ENCODE data around the gene MCF2L2. TPM values are rescaled to one million over a fixed set of nuclear protein-coding genes. Genes with fewer than 3 reads are reported as not detected.

Gene MCF2L2
- total RNA-seq, 1 donor from 2014 or later, result 0.84 TPM

- Histone ChIP-seq H3K27me3 (ENCODE audit: control insufficient read depth, insufficient read depth, low read length) (no peaks in the 10 kb centered on the region), H3K4me3 (ENCODE audit: low read depth, low read length) (no peak overlapping the region), H3K36me3 (ENCODE audit: control insufficient read depth, insufficient read depth, low read length) (no peaks in the 10 kb centered on the region)
- TF ChIP-seq CTCF (IDR thresholded peaks at IDR 0.05; ENCODE audit: insufficient read depth, low read length, poor library complexity, severe bottlenecking), result no peak
- peak; percentile 77 for DNase-seq (ENCODE audit: low read depth)
Measured at GRCh38 chr3:183306798-183307671, 121.4 kb downstream of the MCF2L2 start.

DNA sequence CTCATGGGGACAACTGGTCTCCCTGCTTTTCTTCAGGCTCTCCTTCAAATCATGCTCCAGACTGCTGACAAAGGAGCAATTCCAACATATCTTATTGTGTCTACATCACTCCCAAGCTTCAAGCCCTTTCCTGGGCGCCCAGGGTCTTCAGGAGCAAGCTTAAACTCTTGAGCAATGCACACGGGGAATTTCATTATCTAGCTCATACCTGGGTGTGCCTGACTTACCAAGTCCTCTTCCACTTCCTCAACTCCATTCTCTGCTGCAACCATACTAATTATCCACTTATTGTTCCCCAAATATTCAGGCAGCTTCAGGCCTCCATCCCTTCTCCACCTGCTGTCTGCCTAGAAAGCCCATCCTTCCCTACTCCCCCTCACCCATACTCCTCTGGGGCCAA, 124.7 kb downstream of the MCF2L2 start:
- no peaks in the 10 kb centered on the region for H3K27me3 ChIP-seq (ENCODE audit: control insufficient read depth, insufficient read depth, low read length)
- no peak for DNase-seq (ENCODE audit: low read depth)
- no peaks in the 10 kb centered on the region for H3K36me3 ChIP-seq (ENCODE audit: control insufficient read depth, insufficient read depth, low read length)
- no peak for TF ChIP-seq CTCF (IDR thresholded peaks at IDR 0.05; ENCODE audit: insufficient read depth, low read length, poor library complexity, severe bottlenecking)
- H3K4me3 ChIP-seq (ENCODE audit: low read depth, low read length), result no peak overlapping the region

GRCh38 chr3:183301937-183302580, 126.4 kb downstream of the MCF2L2 start:
- Histone ChIP-seq H3K36me3 (ENCODE audit: control insufficient read depth, insufficient read depth, low read length) (no peaks in the 10 kb centered on the region), H3K4me3 (ENCODE audit: low read depth, low read length) (no peak overlapping the region), H3K27me3 (ENCODE audit: control insufficient read depth, insufficient read depth, low read length) (no peaks in the 10 kb centered on the region)
- DNase-seq (ENCODE audit: low read depth), result no peak
- TF ChIP-seq CTCF (IDR thresholded peaks at IDR 0.05; ENCODE audit: insufficient read depth, low read length, poor library complexity, severe bottlenecking), result no peak

DNA sequence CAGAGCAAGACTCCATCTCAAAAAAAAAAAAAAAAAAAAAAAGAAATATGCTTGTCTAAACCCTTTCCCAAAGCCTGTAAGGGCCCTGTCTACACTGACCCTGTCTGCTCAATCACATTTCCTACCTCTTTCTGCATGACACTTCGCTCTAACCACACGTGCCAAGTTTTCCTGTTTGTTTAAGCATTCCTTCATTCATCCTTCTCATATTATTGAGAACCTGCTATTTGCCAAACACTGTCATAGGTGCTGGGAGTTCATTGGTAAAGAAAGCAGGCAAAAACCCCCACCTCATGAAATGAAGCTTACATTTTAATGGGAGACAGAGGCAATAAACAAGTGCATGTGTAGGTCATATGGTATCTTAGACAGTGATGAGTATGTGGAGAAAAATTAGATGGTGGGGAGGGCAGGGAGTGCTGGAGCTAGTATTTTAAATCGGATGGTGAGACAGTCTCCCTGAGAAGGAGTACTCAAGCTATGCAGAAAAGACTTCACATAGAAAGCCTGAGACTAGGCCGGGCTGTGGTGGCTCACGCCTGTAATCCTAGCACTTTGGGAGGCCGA, 127.3 kb downstream of the MCF2L2 start:
- no peak for DNase-seq (ENCODE audit: low read depth)

GRCh38 chr3:183299976-183300375, 128.4 kb downstream of the MCF2L2 start:
- no peak for DNase-seq (ENCODE audit: low read depth)
- H3K4me3 ChIP-seq (ENCODE audit: low read depth, low read length), result no peak overlapping the region
- no peaks in the 10 kb centered on the region for H3K36me3 ChIP-seq (ENCODE audit: control insufficient read depth, insufficient read depth, low read length)
- TF ChIP-seq CTCF (IDR thresholded peaks at IDR 0.05; ENCODE audit: insufficient read depth, low read length, poor library complexity, severe bottlenecking), result no peak
- H3K27me3 ChIP-seq (ENCODE audit: control insufficient read depth, insufficient read depth, low read length), result no peaks in the 10 kb centered on the region

More for the DNA sequence above, 127.3 kb downstream of the MCF2L2 start:
- no peak for TF ChIP-seq CTCF (IDR thresholded peaks at IDR 0.05; ENCODE audit: insufficient read depth, low read length, poor library complexity, severe bottlenecking)
- no peak overlapping the region for H3K4me3 ChIP-seq (ENCODE audit: low read depth, low read length)
- no peaks in the 10 kb centered on the region for H3K27me3 ChIP-seq (ENCODE audit: control insufficient read depth, insufficient read depth, low read length)
- H3K36me3 ChIP-seq (ENCODE audit: control insufficient read depth, insufficient read depth, low read length), result no peaks in the 10 kb centered on the region

Measured in kidney epithelial cell (primary cell).